ENCODE data around the gene UBL7.

Gene UBL7

DNA sequence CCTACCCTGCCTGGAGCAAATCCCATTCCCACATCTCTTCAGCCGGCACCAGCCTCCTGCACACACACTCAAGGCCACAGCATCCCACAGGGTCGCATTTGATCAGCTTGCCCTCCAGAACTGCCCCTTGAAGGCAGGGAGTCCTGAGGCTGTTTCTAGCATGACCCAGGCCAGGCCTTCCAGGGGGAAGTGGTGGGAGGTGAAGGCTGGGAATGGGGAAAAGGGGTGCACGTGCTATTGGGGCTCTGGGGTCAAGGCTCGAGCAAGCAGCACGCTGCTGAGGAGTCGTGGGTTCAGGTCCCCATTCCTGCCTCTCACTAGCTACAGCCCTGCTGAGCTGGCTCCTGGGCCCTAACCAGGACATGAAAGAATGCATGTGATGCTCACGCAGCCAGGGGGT, 52.1 kb downstream of the UBL7 start:
- DNase-seq (ENCODE audit: low spot score) (no peak), FAIRE-seq (no peak)

DNA sequence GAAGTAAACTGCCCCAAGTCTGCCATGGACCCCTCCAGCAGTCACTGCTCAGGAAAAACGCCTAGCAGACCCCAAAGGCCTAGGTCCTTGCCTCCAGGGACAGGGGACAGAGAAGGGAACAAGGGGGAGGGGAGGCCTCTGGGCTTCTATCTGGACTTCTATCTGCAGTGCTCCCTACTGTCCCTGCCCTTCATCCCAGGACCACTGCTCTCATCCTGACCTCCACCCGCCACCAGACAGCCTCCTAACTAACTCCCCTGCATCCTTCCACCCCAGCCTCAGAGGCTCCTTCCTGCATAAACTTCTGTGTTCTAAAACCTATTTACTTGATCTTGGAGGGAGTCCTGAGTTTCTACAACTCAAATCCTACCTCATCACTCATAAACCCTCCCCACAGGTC, 52.6 kb downstream of the UBL7 start:
- FAIRE-seq: no peak
- no peak for DNase-seq (ENCODE audit: low spot score)

DNA sequence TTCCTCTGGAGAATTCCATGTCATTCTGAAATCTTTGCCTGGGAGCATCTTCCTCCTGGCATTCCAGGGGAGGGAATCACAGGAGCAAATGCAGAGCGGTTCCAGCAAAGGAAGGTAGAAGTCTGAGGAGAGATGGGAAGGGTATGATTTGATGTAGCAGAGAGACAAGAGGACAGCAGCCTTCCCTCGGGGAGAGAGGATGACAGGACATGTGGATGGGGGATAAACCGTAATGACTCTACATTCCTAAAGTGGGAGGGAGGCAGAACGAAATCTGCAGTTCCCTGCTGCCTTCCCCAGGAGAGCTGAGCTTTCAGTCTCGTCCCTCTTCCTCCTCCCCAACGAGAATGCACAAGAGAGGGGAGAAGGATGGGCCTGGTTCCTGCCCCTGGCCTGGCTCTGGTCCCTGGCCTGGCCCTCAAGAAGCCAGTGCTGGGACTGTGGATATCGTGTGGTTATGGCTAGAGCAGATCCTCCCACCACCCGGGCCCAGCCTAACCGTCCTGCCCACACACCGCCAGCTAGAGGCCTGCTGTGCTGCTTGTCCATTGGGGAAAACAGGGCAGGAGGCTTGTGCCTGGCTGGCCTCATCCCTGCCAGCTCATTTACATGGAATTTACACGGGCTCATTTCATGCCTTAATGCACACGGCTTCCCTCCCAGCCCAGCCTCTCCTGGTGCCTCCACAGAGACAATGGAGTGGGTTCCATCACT, 53.8 kb downstream of the UBL7 start:
- DNase-seq (ENCODE audit: low spot score) (peak; percentile 82), FAIRE-seq (peak; percentile 80)

DNA sequence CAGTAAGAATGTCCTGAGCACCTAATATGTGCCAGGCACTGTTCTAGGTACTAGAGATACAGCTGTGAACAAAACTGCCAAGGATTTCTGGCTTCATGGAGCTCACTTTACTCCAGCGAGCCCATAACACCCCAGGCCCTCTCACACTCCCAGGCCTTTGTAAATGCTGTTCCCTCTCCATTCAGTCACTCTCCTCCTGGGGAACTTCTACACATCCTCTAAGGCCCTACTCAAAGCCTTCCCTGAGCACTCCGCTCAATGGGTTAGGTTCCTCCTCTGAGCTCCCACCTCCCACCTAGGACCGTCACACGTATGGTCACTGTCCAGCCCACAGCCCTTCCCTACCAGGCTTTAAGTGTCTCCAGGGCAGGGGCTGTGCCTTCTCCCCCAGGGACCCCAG, 54.4 kb downstream of the UBL7 start:
- DNase-seq (ENCODE audit: low spot score) (no peak), FAIRE-seq (no peak)

DNA sequence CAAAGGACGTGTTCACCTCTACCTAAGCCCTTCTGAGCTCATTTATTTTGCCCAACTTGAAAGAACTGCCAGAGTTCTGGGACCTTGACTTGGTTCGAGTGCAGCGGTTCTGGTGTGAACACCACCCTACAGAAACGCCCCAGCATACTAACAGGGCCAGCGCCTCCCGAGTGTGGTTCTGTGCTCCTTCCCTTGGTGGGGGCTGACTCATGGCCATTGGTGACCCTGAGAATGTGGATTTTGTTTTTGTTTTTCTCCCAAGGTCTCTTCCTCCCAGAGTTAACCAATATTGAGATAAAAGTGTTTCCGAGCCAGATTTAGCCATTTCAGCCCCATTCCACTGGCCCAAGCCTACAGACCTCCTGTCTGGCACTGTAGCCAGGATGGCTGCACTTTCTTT, 55.1 kb downstream of the UBL7 start:
- FAIRE-seq (no peak), DNase-seq (ENCODE audit: low spot score) (no peak)

DNA sequence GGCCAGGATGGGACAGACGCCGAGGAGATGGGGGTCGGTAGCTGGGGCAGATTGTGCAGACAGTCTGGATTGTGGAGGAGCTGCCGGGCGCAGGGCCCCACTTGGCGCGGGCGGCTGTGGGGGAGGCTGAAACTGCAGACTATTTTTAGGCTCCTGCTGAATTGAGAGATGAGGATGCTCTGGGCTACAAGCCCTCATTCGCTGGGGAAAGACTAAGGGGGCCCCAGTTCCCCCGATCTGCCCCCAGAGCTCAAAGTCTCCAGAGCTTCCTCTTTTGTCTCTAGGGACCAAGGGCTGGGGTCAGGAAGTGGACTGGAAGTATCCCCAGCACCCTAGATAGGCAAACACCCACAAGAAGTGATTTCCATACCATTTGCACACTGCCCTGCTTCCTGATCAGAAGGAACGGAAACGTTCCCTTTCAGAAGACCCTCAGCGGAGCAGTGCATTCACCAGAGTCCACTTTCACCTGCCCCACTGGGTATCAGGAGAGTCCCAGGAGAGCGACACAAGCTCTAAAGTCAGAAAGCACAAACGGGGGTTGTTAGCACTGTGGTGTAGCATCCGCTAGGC, 56.9 kb downstream of the UBL7 start:
- FAIRE-seq: no peak
- no peak for DNase-seq (ENCODE audit: low spot score)

DNA sequence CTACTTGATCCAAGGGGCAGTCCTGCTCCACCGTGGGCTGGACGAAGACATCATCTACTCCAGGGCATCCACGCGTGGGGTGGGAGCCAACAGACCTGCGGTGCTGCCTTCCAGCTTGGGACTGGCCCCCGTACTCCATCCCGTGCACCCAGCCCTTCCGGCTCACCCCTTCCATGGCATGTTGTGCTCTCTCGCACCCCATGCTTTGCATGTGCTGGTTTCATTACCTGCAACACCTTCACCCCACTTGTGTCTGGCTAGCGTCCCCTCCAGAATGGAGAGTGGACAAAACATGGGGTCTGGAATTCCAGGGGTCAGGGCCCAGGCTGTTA, 57.4 kb downstream of the UBL7 start:
- no peak for DNase-seq (ENCODE audit: low spot score)
- no peak for FAIRE-seq

DNA sequence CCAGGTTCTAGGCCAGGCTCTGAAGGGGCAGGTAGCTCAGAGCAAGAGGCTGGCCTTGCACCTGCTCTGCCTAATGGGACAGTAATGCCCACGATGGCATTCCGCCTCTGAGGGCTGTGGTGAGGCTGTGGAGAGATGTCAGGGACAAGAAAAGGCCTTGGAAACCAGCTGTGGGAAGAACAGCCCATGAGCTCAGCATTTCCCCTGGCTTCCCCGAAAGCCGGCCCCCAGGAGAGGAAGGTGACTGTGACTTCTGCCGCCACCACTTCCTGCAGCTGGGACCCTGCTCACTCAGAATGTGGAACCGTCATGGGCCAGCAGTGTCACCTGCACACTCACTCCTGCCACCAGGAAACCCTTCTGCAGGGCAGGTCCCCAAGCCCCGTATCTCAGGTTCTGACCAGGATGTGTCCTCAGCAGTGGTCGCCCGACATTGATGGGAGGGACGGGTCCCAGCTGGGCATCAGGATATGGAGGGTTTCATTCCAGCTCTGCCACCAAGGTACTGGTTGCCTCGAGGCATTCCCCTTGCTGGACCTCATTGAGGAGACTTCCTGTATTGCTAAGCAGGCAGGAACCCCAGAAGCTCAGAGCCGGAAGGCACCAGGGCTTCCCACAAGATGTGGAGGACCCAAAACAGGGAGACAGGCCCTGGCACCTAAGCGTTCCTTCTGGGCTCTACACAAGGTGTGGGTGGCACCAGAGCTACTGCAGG, 57.9 kb downstream of the UBL7 start:
- DNase-seq (ENCODE audit: low spot score): no peak
- no peak for FAIRE-seq

DNA sequence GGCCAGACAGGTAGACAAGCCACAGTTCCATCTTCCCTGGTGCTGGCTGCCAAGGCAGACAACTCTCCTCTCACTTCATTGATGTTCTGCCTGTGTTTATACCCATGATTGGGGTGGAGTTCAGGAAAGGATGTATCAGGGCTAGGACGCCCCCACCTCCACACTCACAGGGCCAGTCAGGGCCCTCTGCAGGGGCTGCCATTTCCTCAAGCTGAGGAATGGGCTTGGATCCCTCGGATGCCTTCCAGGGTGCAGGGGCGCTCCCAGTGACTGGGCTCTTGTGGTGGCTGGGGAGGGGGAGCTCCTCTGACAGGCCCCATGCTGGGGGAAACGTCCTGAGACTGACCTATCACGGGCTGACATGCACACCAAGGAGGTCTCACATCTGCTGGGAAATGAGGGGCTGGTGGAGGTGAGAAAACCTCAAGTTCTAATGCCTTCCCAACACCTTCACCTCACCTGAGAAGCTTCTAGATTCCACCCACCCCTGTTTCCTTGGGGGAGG, 58.6 kb downstream of the UBL7 start:
- FAIRE-seq (no peak), DNase-seq (ENCODE audit: low spot score) (no peak)

DNA sequence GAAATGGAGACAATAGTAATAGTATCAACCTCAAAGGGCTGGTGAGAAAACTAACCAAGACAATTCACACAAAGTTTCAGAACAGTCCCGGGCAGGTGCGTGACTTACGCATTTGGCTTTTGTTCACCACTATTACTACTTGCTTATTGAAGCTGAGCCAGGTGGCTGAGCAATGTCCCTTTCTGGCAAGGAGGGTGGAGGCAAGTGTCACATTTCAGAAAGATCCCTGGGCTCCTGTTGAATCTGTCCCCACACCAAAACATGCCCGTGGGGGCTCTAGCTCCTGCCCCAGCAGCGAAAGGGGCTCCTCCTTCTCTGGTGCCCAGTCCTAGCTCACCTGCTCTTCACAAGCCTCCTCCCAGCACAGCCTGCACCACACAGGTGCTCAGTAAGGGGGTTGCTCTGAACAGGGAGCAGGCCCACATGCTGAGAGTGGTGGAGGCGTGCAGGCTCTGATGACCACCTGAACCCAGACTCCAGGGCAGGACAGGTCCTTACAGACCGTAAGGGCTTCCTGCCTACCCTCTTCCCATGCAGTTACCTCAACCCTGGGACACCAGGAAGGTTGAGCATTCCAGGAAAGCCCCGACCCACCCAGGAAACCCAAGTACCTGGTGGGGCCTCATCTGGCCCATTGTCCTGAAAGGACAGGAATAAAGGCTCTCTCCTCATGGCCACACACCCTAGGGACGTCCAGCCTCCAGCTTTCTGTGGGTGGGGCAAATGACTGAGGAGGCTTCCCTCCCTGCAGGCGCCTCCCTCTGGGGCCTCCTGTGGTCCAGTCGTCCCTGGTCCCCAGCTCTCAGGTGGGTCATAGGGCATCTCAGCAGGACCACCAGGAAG, 59.8 kb downstream of the UBL7 start:
- DNase-seq (ENCODE audit: low spot score) (no peak), FAIRE-seq (no peak)

DNA sequence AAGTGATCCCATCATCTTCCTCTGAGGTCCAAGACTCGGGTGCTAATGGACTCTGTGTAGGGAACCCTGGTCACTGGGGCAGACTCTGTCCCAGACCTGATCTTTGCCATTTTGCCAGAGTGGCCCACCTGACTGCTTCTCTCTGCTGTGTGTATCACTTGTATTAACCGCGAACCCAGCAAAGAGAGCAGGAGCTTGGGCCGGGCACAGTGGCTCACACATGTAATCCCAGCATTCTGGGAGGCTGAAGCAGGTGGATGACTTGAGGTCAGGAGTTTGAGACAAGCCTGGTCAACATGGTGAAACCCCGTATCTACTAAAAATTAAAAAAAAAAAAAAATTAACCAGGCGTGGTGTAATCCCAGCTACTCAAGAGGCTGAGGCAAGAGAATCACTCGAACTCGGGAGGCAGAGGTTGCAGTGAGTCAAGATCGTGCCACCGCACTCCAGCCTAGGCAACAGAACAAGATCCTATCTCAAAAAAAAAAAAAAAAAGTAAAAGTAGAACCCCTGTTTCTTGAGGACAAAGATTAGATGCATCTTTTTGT, 60.6 kb downstream of the UBL7 start:
- no peak for DNase-seq (ENCODE audit: low spot score)

DNA sequence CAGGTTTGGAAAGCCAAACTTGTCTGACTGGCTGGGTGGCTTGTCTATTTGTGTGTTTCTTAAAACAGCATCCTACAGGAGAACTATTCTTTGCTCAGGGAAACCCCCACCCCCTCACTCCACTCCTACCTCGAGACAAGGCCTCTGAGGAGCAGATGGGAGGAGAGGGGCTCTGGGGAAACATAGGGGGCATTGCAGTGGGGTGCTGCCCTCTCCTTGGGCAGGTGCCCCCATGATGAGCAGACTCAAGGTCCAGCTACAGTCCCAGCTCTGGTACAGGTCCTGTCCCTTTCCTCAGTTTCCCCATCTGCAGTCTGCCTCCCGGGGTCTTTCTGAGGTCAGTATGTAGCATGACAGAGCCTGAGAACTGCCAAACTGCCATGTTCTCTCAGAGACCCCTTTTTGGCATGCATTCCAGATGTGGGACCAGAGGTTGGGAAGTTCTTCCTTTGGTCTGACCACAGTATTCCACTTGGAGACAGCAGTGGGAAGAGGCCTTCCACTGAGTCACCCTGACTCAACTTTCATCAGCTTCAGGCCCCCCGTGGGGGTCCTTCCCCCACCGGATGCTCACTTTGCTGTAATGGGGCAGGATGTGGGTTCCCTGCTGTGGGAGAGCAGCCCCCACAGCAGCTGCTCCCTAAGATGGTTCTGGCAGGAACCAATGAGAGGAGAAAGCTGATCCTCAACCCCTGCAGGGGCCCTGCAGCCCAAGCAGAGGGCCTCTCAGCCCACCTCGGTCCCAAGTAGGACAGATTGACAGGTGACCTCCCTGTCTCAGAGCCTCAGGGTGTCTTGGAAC, 61.2 kb downstream of the UBL7 start:
- no peak for DNase-seq (ENCODE audit: low spot score)
- FAIRE-seq: no peak

More for the DNA sequence above, 60.6 kb downstream of the UBL7 start:
- no peak for FAIRE-seq

DNA sequence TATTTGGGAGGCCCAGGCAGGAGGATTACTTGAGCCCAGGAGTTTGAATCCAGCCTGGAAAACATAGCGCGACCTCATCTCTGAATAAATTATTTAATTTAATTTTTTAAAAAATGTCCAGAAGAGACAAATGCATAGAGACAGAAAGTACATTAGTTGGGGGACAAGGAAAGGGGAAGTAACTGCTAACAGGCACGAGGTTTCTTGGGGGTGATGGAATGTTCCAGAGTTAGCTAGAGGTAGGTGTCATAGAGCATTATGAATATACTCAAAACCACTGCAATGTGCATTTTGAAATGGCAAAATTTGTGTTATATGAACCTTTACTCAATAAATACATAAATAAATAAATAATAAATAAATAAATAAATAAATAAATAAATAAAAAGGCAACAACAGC, 61.9 kb downstream of the UBL7 start:
- FAIRE-seq: no peak
- DNase-seq (ENCODE audit: low spot score): no peak

DNA sequence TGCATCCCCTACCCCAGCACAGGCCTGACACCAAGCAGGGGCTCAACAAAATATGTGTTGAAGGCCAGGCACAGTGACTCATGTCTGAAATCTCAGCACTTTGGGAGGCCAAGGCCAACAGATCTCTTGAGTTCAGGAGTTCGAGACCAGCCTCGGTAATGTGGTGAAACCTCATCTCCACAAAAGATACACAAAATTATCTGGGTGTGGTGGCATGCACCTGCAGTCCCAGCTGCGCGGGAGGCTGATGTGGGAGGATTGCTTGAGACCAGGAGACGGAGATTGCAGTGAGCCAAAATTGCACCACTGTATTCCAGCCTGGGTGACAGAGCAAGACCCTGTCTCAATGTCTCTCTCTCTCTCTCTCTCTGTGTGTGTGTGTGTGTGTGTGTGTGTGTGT, 62.8 kb downstream of the UBL7 start:
- FAIRE-seq (no peak), DNase-seq (ENCODE audit: low spot score) (no peak)

DNA sequence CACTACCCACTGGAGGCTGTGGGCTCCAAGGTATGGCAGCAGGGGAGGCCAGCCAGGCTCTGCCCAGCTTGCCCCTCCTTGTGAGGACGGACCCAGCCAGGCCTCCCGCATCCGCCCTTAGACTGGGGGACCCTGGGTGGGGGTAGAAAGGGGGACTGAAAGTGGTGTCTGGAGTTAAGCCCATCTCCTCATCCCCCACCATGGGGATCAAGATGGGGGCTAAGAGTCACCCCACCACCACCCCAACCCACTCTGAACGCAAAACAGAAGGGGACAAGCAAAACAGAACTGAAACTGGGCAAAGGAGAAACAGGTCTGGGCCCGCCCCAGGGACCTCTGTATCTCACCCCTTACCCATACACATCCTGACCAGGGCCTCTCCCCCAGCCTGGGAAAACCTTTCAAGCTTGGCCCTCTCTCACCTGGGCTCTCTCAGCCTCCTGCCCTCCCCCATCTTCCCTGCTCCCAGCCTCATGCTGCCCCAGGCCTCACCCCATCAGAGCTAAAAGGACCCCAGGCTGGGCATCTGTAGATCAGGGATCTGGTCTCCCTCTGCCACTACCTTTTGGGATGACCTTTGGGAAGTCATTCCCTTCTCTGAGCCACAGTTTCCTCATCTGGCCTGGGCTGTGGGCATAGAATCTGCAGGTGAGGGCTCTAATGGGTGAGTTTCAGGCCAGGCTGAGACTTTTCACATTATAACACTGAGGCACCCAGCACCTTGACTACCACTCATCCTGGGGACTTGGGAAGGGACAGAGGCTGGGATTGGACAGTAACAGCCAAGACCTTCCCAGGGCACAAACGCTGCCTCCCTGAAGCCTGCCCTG, 63.5 kb downstream of the UBL7 start:
- FAIRE-seq: no peak
- DNase-seq (ENCODE audit: low spot score): no peak

DNA sequence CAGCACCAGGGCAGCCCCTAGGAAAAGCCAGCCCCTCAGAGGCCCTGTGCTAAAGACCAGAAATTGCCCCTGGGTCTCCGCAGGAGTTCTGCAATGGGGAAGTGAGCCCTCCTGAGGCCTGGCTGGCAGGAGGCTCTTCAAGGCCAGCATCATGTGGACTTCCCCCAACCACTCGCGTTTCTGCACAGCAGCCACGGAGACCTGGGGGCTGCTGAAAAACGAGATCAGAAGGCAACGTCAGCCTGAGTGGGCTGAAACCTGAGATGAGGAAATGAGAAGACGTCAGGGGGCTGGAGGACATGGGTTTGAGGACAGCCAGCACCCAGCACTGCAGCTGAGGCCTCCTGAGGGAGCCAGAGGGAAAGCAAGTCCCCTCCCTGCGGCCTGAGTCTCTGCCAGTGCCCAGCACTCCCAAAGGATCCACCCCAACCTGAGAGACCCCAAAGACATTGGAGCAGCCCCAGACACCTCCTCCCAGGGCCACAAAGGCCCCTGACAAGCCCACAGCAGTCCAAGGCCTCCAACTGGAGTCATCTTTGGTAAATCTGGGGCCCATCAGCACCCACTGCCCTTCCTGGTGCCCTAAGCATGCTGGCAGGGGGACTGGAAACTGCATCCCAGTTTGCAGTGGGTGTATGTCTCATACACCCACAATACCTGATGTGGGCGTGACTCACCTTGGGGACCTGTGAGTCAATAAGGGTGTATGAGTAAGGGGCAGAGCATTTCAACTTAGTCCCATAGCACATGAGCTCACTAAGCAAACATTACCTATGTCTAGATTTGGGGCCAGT, 64.3 kb downstream of the UBL7 start:
- FAIRE-seq: peak; percentile 79
- DNase-seq (ENCODE audit: low spot score): peak; percentile 76

DNA sequence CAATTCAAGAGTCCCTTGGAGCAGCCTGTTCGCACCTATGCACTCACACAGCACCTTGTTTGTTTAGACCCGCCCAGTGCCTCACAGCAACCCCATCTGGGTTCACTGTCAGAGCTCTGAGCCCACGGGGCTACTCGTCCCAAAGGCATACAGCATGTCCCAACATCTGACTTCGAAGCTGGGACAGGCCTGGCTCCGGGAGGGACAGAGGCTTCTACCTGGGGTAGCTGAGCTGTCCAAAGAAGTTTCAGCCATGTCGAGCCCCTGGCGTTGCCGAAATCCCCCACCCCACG, 64.9 kb downstream of the UBL7 start:
- FAIRE-seq: no peak
- no peak for DNase-seq (ENCODE audit: low spot score)
